Nasal cavity respiratory epithelium epithelial cell of viscerocranial mucosa (primary cell): ENCODE results near the gene DYRK3. TPM values are rescaled to one million over a fixed set of nuclear protein-coding genes. Genes with fewer than 3 reads are reported as not detected.

Source experiments
- total RNA-seq: library from RNA; depleted of rRNA; stranded (reverse); fragments of >200 nt; gene quantifications from 2 replicates; pipeline ENCODE4 v1.2.3, GENCODE V29; 2014

DYRK3 gene
- 25.9 and 60.5 TPM in 2 replicates for total RNA-seq

DNA sequence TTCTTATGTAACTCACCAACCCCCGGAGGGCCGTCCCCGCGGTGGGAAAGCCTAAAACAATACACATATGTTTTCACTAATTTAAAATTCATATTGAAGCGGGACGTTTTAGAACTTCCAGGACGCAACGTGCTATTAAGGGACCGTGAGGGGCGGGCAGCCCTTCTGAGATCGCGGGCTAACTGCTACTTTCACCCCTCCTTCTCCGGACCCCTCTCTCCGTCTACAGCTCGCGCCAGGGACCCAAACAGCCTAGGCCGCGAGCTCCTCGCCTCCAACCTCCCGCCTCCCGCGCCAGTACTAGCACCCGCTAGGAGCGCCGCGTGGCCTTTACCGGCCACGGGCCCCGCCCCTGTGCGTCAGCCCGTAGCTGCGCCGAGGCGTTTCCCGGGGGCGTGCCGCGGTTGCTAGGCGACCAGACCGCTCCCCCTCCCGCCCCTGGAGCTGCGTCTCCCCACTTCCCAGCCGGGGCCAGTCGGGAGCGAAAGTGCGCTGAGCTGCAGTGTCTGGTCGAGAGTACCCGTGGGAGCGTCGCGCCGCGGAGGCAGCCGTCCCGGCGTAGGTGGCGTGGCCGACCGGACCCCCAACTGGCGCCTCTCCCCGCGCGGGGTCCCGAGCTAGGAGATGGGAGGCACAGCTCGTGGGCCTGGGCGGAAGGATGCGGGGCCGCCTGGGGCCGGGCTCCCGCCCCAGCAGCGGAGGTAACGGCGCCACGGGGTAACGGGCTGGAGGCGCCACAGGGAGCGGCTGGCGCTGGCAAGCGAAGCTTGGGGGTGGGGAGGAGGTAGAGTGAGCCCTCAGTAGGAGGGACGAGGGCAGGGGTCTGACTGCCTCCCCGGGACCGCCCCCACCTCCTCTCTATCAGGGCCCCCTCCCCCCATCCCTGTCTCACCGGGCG is at the start of gene DYRK3:
Gene DYRK3, plus strand, starts transcription at position 457 of the 898 bp plus-strand sequence. Its CDS starts 168 bp downstream, at position 625.

GRCh38 chr1:206612129-206612876 is 23.0 kb upstream of the DYRK3 start, which contains the start of gene EIF2D:
Gene EIF2D, minus strand, starts transcription at chr1:206612465. Its CDS starts 123 bp downstream, at chr1:206612342.

DNA sequence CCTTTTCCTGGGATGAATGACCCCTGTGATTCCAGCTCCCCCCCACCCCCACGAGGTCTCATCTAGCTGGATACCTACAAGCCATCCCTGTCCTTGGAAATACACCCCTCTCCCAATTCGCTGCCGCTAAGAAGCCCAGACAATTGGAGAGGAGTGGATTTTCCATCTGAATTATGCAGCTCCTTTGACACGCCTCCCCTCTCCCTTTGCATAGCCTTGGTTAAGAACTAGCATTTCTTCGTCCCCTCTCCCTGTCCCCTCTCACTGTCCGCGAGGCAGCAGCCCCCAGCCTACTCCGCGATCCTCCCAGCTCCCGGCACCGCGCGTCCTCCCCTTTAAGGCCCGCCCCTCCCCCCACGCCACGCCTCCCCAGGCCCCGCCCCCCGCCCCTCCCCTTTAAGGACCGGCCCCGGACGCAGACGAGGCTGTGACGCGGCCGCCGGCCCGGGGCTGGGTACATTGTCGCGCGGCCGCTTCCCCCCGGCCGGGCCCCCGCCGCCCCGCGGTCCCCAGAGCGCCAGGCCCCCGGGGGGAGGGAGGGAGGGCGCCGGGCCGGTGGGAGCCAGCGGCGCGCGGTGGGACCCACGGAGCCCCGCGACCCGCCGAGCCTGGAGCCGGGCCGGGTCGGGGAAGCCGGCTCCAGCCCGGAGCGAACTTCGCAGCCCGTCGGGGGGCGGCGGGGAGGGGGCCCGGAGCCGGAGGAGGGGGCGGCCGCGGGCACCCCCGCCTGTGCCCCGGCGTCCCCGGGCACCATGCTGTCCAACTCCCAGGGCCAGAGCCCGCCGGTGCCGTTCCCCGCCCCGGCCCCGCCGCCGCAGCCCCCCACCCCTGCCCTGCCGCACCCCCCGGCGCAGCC is 49.4 kb downstream of the DYRK3 start, which contains the start of gene MAPKAPK2:
Gene MAPKAPK2, plus strand, starts transcription at position 428 of the 856 bp plus-strand sequence. Its CDS starts 325 bp downstream, at position 753.

Other genes with a start within 250 kb of the DYRK3 start
- 3.1 and 18.3 TPM in 2 replicates for gene IKBKE, start 165.1 kb upstream of the DYRK3 start, total RNA-seq
- 5.8 and 6.3 TPM in 2 replicates for gene RASSF5, start 128.0 kb upstream of the DYRK3 start, total RNA-seq
- 49.6 and 62.0 TPM in 2 replicates for gene EIF2D, start 23.1 kb upstream of the DYRK3 start, total RNA-seq
- 40.3 and 66.2 TPM in 2 replicates for gene MAPKAPK2, start 49.4 kb downstream of the DYRK3 start, total RNA-seq
- not detected in 2 replicates for gene IL19, start 135.2 kb downstream of the DYRK3 start, total RNA-seq
- gene IL10, start 137.0 kb downstream of the DYRK3 start, total RNA-seq: not detected in 2 replicates
- gene IL20, start 230.1 kb downstream of the DYRK3 start, total RNA-seq: 0.43 and 3.8 TPM in 2 replicates